ENCODE results near the gene SLC2A1. TPM values are rescaled to one million over a fixed set of nuclear protein-coding genes. Genes with fewer than 3 reads are reported as not detected.

SLC2A1 gene
- total RNA-seq, 2 experiments from 2014 or later: 113 to 123 TPM

GRCh38 chr1:42996384-42996970 is 37.8 kb upstream of the SLC2A1 start:
- POLR2A ChIA-PET: no interaction called here
- no peaks in the 10 kb centered on the region for H3K27me3 Mint-ChIP-seq (ENCODE audit: low read depth)
- no peaks in the 10 kb centered on the region for H3K9me3 Mint-ChIP-seq (ENCODE audit: insufficient read depth)
- no peak for ATAC-seq
- DNase-seq: no peak
- CTCF ChIA-PET: no interaction called here
- no peak overlapping the region for H3K4me3 Mint-ChIP-seq
- no peaks in the 10 kb centered on the region for H3K4me1 Mint-ChIP-seq (ENCODE audit: low read depth)
- H3K27ac Mint-ChIP-seq: no peak overlapping the region
- no peaks in the 10 kb centered on the region for H3K36me3 Mint-ChIP-seq (ENCODE audit: low read depth)

- Mint-ChIP-seq H3K27me3 (ENCODE audit: low read depth) (peaks cover 3% of the 10 kb centered on the region), H3K4me3 (no peak overlapping the region), H3K36me3 (ENCODE audit: low read depth) (no peaks in the 10 kb centered on the region), H3K9me3 (ENCODE audit: insufficient read depth) (no peaks in the 10 kb centered on the region), H3K27ac (no peak overlapping the region), H3K4me1 (ENCODE audit: low read depth) (no peaks in the 10 kb centered on the region)
- no peak for ATAC-seq
- DNase-seq: no peak
- ChIA-PET CTCF (interaction anchor here (0.8 kb wide), 1 partner anchor 19 kb away, joined by 3 read pairs; no protein-coding TSS in a partner anchor), POLR2A (no interaction called here)
Measured at GRCh38 chr1:42993502-42994136, 35.0 kb upstream of the SLC2A1 start.

GRCh38 chr1:42992054-42992571 is 33.4 kb upstream of the SLC2A1 start:
- no peaks in the 10 kb centered on the region for H3K9me3 Mint-ChIP-seq (ENCODE audit: insufficient read depth)

GRCh38 chr1:42990757-42991346 is 32.2 kb upstream of the SLC2A1 start:
- H3K4me1 Mint-ChIP-seq (ENCODE audit: low read depth): no peaks in the 10 kb centered on the region
- H3K27me3 Mint-ChIP-seq (ENCODE audit: low read depth): peaks cover 3% of the 10 kb centered on the region
- no peak for DNase-seq
- no peaks in the 10 kb centered on the region for H3K9me3 Mint-ChIP-seq (ENCODE audit: insufficient read depth)
- CTCF ChIA-PET: no interaction called here
- H3K36me3 Mint-ChIP-seq (ENCODE audit: low read depth): no peaks in the 10 kb centered on the region
- H3K27ac Mint-ChIP-seq: no peak overlapping the region
- ATAC-seq: no peak
- POLR2A ChIA-PET: no interaction called here
- no peak overlapping the region for H3K4me3 Mint-ChIP-seq

More at GRCh38 chr1:42992054-42992571, 33.4 kb upstream of the SLC2A1 start:
- ChIA-PET CTCF (no interaction called here), POLR2A (no interaction called here)
- Mint-ChIP-seq H3K27me3 (ENCODE audit: low read depth) (peaks cover 3% of the 10 kb centered on the region), H3K4me3 (no peak overlapping the region), H3K36me3 (ENCODE audit: low read depth) (no peaks in the 10 kb centered on the region), H3K27ac (no peak overlapping the region), H3K4me1 (ENCODE audit: low read depth) (no peaks in the 10 kb centered on the region)
- DNase-seq (no peak), ATAC-seq (no peak)

- ATAC-seq: no peak
- POLR2A ChIA-PET: no interaction called here
Measured at GRCh38 chr1:42983693-42984092, 25.0 kb upstream of the SLC2A1 start.

GRCh38 chr1:42983253-42983652 is 24.6 kb upstream of the SLC2A1 start:
- Mint-ChIP-seq H3K9me3 (ENCODE audit: insufficient read depth) (no peaks in the 10 kb centered on the region), H3K27me3 (ENCODE audit: low read depth) (peaks cover 4% of the 10 kb centered on the region), H3K36me3 (ENCODE audit: low read depth) (no peaks in the 10 kb centered on the region), H3K4me3 (no peak overlapping the region), H3K4me1 (ENCODE audit: low read depth) (no peaks in the 10 kb centered on the region), H3K27ac (no peak overlapping the region)
- DNase-seq (no peak), ATAC-seq (no peak)
- ChIA-PET CTCF (interaction anchor here (1.1 to 2.6 kb wide), 2 partner anchors 60 to 90 kb away, joined by 3 to 8 read pairs; no protein-coding TSS in a partner anchor), POLR2A (no interaction called here)

More at GRCh38 chr1:42983693-42984092, 25.0 kb upstream of the SLC2A1 start:
- no peaks in the 10 kb centered on the region for H3K36me3 Mint-ChIP-seq (ENCODE audit: low read depth)
- H3K4me3 Mint-ChIP-seq: no peak overlapping the region
- H3K27me3 Mint-ChIP-seq (ENCODE audit: low read depth): peaks cover 4% of the 10 kb centered on the region
- no peak for DNase-seq
- H3K27ac Mint-ChIP-seq: no peak overlapping the region
- no peaks in the 10 kb centered on the region for H3K4me1 Mint-ChIP-seq (ENCODE audit: low read depth)
- H3K9me3 Mint-ChIP-seq (ENCODE audit: insufficient read depth): no peaks in the 10 kb centered on the region
- CTCF ChIA-PET: interaction anchor here (1.1 to 2.6 kb wide), 2 partner anchors 60 to 90 kb away, joined by 3 to 8 read pairs; no protein-coding TSS in a partner anchor

- H3K27ac Mint-ChIP-seq: no peak overlapping the region
- POLR2A ChIA-PET: interaction anchor here (0.6 kb wide), 1 partner anchor 16 kb away, joined by 4 read pairs; no protein-coding TSS in a partner anchor
- no peak overlapping the region for H3K4me3 Mint-ChIP-seq
- peaks cover 4% of the 10 kb centered on the region for H3K27me3 Mint-ChIP-seq (ENCODE audit: low read depth)
- no peak for DNase-seq
- H3K4me1 Mint-ChIP-seq (ENCODE audit: low read depth): no peaks in the 10 kb centered on the region
- CTCF ChIA-PET: interaction anchor here (1.1 to 2.6 kb wide), 2 partner anchors 59 to 91 kb away, joined by 3 to 8 read pairs; no protein-coding TSS in a partner anchor
- ATAC-seq: no peak
- no peaks in the 10 kb centered on the region for H3K36me3 Mint-ChIP-seq (ENCODE audit: low read depth)
- H3K9me3 Mint-ChIP-seq (ENCODE audit: insufficient read depth): no peaks in the 10 kb centered on the region
Measured at GRCh38 chr1:42982641-42983040, 24.0 kb upstream of the SLC2A1 start.

GRCh38 chr1:42981871-42982270 is 23.2 kb upstream of the SLC2A1 start:
- ATAC-seq (no peak), DNase-seq (no peak)
- Mint-ChIP-seq H3K4me1 (ENCODE audit: low read depth) (no peaks in the 10 kb centered on the region), H3K4me3 (no peak overlapping the region), H3K27me3 (ENCODE audit: low read depth) (peaks cover 4% of the 10 kb centered on the region), H3K36me3 (ENCODE audit: low read depth) (no peaks in the 10 kb centered on the region), H3K9me3 (ENCODE audit: insufficient read depth) (no peaks in the 10 kb centered on the region), H3K27ac (no peak overlapping the region)
- ChIA-PET CTCF (interaction anchor here (1.8 to 2.6 kb wide), 2 partner anchors 59 to 92 kb away, joined by 6 to 8 read pairs; no protein-coding TSS in a partner anchor), POLR2A (no interaction called here)

- H3K9me3 Mint-ChIP-seq (ENCODE audit: insufficient read depth): no peaks in the 10 kb centered on the region
- H3K4me1 Mint-ChIP-seq (ENCODE audit: low read depth): no peaks in the 10 kb centered on the region
- POLR2A ChIA-PET: no interaction called here
- H3K4me3 Mint-ChIP-seq: no peak overlapping the region
- peaks cover 4% of the 10 kb centered on the region for H3K27me3 Mint-ChIP-seq (ENCODE audit: low read depth)
- no peak overlapping the region for H3K27ac Mint-ChIP-seq
- ATAC-seq: no peak
- CTCF ChIA-PET: interaction anchor here (1.8 kb wide), 1 partner anchor 58 kb away, joined by 6 read pairs; no protein-coding TSS in a partner anchor
- DNase-seq: no peak
- no peaks in the 10 kb centered on the region for H3K36me3 Mint-ChIP-seq (ENCODE audit: low read depth)
Measured at GRCh38 chr1:42981255-42981805, 22.7 kb upstream of the SLC2A1 start.

GRCh38 chr1:42979896-42980800 is 21.5 kb upstream of the SLC2A1 start:
- Mint-ChIP-seq H3K27me3 (ENCODE audit: low read depth) (peaks cover 4% of the 10 kb centered on the region), H3K4me3 (no peak overlapping the region), H3K9me3 (ENCODE audit: insufficient read depth) (no peaks in the 10 kb centered on the region), H3K4me1 (ENCODE audit: low read depth) (no peaks in the 10 kb centered on the region), H3K27ac (no peak overlapping the region), H3K36me3 (ENCODE audit: low read depth) (no peaks in the 10 kb centered on the region)
- ATAC-seq (no peak), DNase-seq (no peak)
- ChIA-PET POLR2A (no interaction called here), CTCF (interaction anchor here (1.8 kb wide), 1 partner anchor 57 kb away, joined by 6 read pairs; no protein-coding TSS in a partner anchor)

- ChIA-PET CTCF (no interaction called here), POLR2A (no interaction called here)
- Mint-ChIP-seq H3K4me3 (no peak overlapping the region), H3K36me3 (ENCODE audit: low read depth) (no peaks in the 10 kb centered on the region), H3K27ac (no peak overlapping the region), H3K4me1 (ENCODE audit: low read depth) (no peaks in the 10 kb centered on the region), H3K27me3 (ENCODE audit: low read depth) (peaks cover 4% of the 10 kb centered on the region), H3K9me3 (ENCODE audit: insufficient read depth) (no peaks in the 10 kb centered on the region)
- ATAC-seq (no peak), DNase-seq (no peak)
Measured at GRCh38 chr1:42979036-42979430, 20.4 kb upstream of the SLC2A1 start.
